Choroid plexus epithelial cell (primary cell): ENCODE results near the gene ARAP2.

Source experiments
- DNase-seq: peaks from one replicate; pipeline ENCODE4 v3.0.0-alpha.2; 2010; ENCODE audit warnings: low read depth
- H3K4me3 ChIP-seq: 2 replicates; pipeline ENCODE4 v1.5.1; 2011; ENCODE audit warnings: low read depth, mild to moderate bottlenecking, control low read depth, low read length, moderate library complexity
- TF ChIP-seq, protein P1 (sequence below): conservative IDR thresholded peaks from 2 replicates; pipeline ENCODE4 v1.5.1; 2011; ENCODE audit warnings: low read depth, mild to moderate bottlenecking, control low read depth, inconsistent platforms, low read length, moderate library complexity

Gene ARAP2

DNA sequence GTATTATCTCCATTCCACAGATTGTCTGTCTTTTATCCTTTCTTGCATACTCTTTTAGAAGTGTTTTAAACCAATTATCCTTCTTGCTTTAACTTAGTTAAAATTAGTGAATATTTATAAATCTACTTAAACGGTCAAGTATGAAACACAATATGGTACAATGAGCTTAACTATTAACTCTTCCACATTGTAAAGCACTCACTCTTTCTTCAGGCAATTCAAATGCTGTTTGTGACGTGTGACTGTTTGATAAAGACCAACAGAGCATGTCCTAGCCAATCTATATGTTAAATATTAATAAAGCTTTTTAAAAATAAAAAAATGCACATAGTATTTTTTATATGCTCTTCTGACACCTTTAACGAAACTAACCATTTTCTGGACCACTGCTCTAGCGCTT, 192.7 kb downstream of the ARAP2 start:
- DNase-seq, result no peak
- H3K4me3 ChIP-seq, result no peak overlapping the region
- TF ChIP-seq, protein P1, sequence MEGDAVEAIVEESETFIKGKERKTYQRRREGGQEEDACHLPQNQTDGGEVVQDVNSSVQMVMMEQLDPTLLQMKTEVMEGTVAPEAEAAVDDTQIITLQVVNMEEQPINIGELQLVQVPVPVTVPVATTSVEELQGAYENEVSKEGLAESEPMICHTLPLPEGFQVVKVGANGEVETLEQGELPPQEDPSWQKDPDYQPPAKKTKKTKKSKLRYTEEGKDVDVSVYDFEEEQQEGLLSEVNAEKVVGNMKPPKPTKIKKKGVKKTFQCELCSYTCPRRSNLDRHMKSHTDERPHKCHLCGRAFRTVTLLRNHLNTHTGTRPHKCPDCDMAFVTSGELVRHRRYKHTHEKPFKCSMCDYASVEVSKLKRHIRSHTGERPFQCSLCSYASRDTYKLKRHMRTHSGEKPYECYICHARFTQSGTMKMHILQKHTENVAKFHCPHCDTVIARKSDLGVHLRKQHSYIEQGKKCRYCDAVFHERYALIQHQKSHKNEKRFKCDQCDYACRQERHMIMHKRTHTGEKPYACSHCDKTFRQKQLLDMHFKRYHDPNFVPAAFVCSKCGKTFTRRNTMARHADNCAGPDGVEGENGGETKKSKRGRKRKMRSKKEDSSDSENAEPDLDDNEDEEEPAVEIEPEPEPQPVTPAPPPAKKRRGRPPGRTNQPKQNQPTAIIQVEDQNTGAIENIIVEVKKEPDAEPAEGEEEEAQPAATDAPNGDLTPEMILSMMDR, result no peak

DNA sequence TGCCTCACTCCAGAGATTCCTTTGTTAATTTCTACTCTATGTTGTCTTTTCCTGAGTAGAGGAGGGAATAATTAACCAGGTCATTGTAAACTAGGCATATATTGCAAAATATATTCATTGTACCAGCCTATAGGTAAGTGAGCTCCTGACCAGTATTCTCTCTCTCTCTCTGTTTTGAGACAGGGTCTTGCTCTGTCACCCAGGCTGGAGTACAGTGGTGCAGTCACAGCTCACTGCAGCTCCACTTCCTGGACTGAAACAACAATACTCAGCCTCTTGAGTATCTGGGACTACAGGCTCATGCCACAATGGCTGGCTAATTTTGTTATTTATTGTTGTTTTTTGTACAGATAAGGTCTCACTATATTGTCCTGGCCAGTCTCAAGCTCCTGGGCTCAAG, 198.3 kb downstream of the ARAP2 start:
- TF ChIP-seq, protein P1, result no peak
- DNase-seq, result no peak
- no peak overlapping the region for H3K4me3 ChIP-seq

DNA sequence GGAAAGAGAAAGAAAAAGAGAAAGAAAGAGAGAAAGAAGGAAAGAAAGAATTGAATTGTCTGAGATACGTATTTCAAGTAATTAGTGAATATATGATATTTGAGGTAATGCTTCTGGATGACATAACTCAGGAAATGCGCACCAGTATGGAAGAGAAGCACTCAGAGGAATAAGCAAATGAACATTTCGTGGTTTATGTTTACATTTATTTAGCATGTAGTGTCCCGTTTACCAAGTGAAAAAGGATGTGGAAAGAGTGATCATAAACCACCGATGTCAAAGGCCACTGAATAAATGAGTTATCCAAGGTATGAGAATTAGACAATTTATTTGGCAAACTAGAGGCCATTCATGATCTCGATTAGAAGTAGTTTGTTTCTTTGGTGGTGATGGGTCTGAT, 200.4 kb downstream of the ARAP2 start:
- TF ChIP-seq, protein P1, result no peak
- no peak overlapping the region for H3K4me3 ChIP-seq
- peak; percentile 13 for DNase-seq

DNA sequence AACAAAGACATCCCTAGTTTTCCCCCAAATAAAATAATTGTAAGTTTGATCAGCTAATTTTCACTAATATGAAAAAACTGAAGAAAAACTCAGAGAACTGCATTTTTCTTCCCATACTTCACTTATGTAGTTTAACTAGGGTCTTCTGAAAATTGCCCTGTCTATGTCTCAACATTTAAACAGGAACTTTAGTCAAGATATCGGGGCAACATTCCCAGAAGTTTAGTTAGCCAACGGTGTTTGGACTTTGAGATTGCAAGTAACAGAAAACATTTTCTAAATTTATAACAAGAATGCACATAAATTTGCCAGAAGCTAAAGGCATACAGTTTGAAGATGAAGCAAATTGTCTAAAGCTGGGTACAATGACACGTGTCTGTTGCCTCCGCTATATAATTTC, 201.1 kb downstream of the ARAP2 start:
- TF ChIP-seq, protein P1, result no peak
- no peak for DNase-seq
- H3K4me3 ChIP-seq, result no peak overlapping the region

DNA sequence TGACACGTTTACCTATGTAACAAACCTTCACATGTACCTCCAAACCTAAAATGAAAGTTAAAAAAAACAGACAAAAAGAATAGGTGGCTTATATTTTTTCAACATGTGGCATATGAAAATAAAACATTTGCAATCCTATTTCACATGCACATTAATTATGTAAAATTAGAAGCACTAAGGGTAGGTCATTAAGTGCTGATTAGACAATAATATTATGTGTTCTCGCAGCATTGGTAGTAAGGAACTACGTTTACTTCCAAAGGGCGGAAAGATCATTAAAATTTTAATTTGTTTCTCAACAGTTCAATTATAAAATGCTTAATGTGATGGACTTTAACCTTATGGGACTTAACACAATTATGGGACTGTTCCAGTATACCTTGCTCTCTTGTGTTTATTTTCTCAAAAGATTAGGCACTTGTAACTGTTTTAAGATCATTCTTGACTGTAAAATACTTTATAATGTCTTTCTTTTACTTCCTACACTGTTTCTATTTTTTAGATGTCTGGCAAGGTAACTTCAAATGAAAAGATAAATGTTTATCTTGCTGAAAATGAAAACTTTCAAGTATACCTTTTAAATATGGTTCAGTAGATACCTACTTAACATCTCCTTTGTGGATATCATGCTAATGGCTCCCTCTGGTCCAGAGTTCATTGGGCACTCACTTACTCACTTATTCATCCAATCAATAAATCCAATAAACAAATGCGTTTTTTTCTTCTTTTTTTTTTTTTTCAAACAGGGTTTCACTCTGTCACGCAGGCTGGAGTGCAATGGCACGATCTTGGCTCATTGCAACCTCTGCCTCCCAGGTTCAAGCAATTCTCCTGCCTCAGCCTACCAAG, 202.0 kb downstream of the ARAP2 start:
- DNase-seq, result no peak
- TF ChIP-seq, protein P1, result no peak
- no peak overlapping the region for H3K4me3 ChIP-seq

DNA sequence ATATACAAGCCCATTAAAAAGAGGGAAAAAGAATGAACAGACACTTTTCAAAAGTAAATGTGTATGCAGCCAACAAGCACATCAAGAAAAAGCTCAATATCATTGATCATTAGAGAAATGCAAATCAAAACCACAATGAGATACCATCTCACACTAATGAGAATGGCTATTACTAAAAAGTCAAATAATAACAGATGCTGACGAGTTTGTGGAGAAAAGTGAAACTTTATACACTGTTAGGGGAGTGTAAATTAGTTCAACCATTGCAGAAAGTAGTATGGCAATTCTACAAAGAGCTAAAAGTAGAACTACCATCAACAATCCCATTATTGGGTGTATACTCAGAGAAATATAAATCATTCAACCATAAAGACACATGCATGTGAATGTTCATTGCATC, 203.0 kb downstream of the ARAP2 start:
- H3K4me3 ChIP-seq, result no peak overlapping the region
- DNase-seq, result no peak
- TF ChIP-seq, protein P1, result no peak

DNA sequence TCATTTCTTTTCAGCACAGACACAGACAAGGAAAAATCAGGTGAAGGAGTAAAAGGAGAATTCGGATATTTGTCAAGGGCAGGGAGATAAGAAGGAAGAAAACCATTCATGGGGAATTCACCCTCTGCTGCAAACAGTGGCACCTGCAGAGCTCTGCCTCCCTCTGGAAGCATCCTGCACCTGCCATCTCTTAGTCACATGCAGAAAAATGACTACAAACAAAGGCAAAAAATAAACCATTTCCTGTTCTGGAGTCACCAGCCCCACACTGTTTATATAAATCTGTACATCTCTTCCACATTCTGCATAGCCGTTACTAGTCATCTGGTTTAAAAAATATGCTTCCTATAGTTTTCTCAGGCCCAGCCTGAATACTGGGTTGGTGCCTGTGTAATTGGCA, 205.3 kb downstream of the ARAP2 start:
- TF ChIP-seq, protein P1, result no peak
- DNase-seq, result no peak
- no peak overlapping the region for H3K4me3 ChIP-seq
